Astrocyte (in vitro differentiated cells and primary cell): Measurements from ENCODE around the gene UGDH.

Experiments used
- EZH2 ChIP-seq: IDR thresholded peaks from 2 replicates; pipeline ENCODE4 v1.6.1; 2012; ENCODE audit warnings: mild to moderate bottlenecking, low read length, inconsistent platforms; ENCODE audit not compliant: insufficient read depth
- TF ChIP-seq, protein P1 (sequence below): IDR thresholded peaks from 2 replicates; pipeline ENCODE4 v1.5.1; 2011; ENCODE audit warnings: low read depth, mild to moderate bottlenecking, inconsistent platforms, low read length, moderate library complexity; ENCODE audit not compliant: insufficient read depth

DNA sequence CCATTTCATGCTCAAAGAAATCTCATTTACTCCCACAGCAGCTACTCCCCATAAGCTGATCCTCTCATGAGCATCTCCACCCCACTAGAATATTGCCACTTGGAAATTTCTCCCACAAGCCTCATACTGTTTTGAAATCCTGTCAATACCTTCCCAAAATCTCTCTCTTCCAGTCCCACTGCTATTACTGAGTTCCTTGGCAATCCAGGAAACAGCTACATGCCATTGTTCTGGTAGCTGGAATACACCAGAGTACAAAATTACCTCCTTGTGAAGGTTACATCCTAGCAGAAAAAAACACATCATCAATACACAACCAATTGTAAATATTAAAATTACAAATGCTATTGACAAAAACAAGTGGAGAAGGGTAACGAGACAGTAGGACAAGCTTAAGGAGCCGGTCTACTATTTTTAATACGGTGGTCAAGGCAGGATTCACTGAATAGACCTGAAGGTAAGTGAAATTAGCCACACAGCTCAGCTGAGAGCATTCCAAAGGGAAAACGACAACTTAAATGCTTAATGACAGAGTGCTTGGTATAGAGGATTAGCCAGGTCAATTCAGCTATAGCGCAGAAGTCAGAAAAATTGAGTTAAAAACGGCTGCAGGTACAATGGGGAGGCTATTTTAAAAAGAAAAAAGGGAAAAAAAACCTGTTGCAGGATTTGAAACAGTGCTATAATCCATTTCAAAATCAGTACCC is 74.9 kb downstream of the UGDH start:
- TF ChIP-seq, protein P1, sequence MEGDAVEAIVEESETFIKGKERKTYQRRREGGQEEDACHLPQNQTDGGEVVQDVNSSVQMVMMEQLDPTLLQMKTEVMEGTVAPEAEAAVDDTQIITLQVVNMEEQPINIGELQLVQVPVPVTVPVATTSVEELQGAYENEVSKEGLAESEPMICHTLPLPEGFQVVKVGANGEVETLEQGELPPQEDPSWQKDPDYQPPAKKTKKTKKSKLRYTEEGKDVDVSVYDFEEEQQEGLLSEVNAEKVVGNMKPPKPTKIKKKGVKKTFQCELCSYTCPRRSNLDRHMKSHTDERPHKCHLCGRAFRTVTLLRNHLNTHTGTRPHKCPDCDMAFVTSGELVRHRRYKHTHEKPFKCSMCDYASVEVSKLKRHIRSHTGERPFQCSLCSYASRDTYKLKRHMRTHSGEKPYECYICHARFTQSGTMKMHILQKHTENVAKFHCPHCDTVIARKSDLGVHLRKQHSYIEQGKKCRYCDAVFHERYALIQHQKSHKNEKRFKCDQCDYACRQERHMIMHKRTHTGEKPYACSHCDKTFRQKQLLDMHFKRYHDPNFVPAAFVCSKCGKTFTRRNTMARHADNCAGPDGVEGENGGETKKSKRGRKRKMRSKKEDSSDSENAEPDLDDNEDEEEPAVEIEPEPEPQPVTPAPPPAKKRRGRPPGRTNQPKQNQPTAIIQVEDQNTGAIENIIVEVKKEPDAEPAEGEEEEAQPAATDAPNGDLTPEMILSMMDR = no peak
- no peak for TF ChIP-seq EZH2
